Muscle layer of colon (tissue), 2 donors: ENCODE results near the gene CEP85L.

Experiments
- H3K27ac ChIP-seq: one replicate; pipeline ENCODE4 v1.7.0; 2013; ENCODE audit warnings: low read depth, mild to moderate bottlenecking, low read length, moderate library complexity
- H3K27me3 ChIP-seq, 2 donors: one replicate each; pipeline ENCODE4 v1.7.0; 2013; ENCODE audit warnings: low read length in 2 of 2, mild to moderate bottlenecking in 2 of 2; ENCODE audit not compliant: insufficient read depth in 2 of 2, control insufficient read depth in 1 of 2
- H3K36me3 ChIP-seq: one replicate; pipeline ENCODE4 v1.7.0; 2013; ENCODE audit warnings: mild to moderate bottlenecking, low read length; ENCODE audit not compliant: insufficient read depth
- H3K4me1 ChIP-seq: one replicate; pipeline ENCODE4 v1.7.0; 2013; ENCODE audit warnings: mild to moderate bottlenecking, low read length; ENCODE audit not compliant: insufficient read depth
- H3K4me3 ChIP-seq, 2 donors: one replicate each; pipeline ENCODE4 v1.7.0; 2013; ENCODE audit warnings: low read length in 2 of 2, low read depth in 1 of 2, mild to moderate bottlenecking in 1 of 2, moderate library complexity in 1 of 2
- H3K9ac ChIP-seq: one replicate; pipeline ENCODE4 v1.7.0; 2013; ENCODE audit warnings: low read length
- H3K9me3 ChIP-seq: one replicate; pipeline ENCODE4 v1.7.0; 2013; ENCODE audit warnings: mild to moderate bottlenecking, low read length
- donor health status: abdominal sarcoma.
- donor health status: Adenocarcinoma of cecum.

CEP85L gene

DNA sequence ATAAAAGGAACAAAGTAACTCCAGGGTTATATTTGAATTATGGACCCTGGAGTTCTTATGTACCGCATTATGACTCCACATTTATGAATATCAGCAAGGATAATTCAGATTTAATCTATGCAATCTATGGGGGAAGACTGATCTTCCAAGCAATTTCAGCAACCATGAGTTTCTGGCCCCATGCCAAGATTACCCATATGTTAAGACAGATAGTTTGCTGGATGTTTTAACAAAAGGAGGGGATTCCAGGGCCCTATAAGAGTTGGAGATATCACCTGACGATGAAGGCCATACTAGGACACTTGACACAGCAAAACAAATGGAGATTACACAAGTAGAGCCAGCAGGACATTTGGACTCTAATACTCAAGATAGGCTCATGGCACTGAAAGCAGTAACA is 149.2 kb downstream of the CEP85L start:
- H3K27me3 ChIP-seq: no peaks in the 10 kb centered on the region
- H3K9me3 ChIP-seq: no peaks in the 10 kb centered on the region
- no peak overlapping the region for H3K27ac ChIP-seq
- H3K9ac ChIP-seq: no peak overlapping the region
- H3K36me3 ChIP-seq: no peaks in the 10 kb centered on the region
- H3K4me1 ChIP-seq: peaks cover 6% of the 10 kb centered on the region
- no peak overlapping the region for H3K4me3 ChIP-seq

DNA sequence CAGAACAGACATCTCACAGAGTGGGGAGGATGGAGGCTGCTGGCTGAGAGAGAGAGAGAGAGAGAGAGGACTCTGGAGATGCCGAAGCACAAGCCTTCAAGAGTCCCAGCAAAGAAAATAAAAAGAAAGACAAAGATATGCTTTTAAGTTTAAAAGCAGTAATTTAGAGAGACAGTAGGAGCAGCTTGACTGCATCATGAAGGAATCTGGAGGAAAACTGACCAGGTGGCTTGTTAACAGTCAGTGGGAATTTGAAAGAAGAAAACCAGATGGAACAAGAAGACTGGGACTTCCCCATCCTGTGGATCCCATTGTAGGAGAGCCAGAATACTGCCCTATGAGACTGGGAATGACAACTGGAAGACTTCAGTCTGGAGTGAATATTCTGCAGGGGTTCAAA is 149.6 kb downstream of the CEP85L start:
- Histone ChIP-seq H3K27ac (no peak overlapping the region), H3K27me3 (no peaks in the 10 kb centered on the region), H3K36me3 (no peaks in the 10 kb centered on the region), H3K9me3 (no peaks in the 10 kb centered on the region), H3K9ac (no peak overlapping the region), H3K4me1 (peaks cover 6% of the 10 kb centered on the region), H3K4me3 (no peak overlapping the region)

DNA sequence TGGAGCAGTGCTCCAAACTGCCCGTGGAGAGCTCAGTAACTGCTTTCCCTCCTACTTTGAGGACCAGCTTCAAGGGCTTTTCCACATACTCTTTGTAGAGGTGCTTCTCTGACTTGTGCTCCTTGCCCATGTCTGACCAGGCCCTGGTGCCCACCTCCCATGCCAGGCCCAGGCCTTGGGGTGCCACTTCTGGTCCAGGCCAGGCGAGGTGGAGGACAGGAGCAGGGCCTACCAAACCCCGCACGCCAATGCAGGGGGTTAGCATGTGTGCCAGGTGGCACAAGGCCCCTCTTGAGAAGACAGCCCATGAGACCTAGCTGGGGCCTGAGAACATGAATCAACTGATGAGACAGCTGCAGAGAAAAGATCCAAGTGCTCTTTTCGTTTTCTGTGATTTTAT is 150.3 kb downstream of the CEP85L start:
- H3K9ac ChIP-seq: no peak overlapping the region
- no peak overlapping the region for H3K4me3 ChIP-seq
- peaks cover 6% of the 10 kb centered on the region for H3K4me1 ChIP-seq
- H3K9me3 ChIP-seq: no peaks in the 10 kb centered on the region
- H3K27ac ChIP-seq: no peak overlapping the region
- H3K27me3 ChIP-seq: no peaks in the 10 kb centered on the region
- H3K36me3 ChIP-seq: no peaks in the 10 kb centered on the region

DNA sequence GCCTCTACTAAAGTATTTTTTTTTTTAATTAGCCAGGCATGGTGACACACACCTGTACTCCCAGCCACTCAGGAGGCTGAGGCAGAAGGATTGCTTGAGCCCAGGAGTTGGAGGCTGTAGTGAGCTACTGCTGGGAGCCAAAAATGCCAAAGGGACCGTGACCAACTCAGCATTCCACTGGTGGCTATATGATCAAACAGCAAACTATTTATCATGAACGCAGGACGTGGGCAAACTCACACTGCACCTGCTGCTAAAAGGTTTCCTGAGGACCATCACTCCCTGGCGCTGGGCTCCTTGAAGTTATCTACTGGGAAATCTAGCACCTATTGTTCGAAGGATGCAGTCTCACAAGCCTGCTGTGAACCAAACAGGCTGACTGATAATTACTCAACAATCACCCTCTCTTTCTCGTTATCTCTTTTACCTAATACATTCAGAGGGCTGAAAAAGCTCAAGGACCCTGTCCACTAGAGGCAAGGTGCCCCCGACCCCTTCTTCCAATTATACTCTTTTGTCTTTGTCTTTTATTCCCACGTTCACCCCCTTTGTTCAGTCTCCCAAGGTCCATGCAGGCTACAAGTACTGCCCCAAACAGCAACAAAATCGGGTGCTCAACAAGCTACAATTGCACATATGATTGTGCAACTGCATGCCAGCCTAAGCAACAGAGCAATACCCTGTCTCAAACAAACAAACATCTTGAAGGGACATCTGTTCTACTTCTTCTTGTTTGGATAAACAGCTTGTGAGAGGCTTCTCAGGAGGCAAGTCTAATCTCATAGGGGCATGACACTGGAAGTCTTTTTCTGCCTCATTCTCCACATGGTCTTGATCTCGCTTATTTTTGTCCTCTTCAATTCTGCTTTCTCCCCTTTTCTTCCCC is 151.0 kb downstream of the CEP85L start:
- H3K4me1 ChIP-seq: peaks cover 6% of the 10 kb centered on the region
- H3K4me3 ChIP-seq: no peak overlapping the region
- H3K9ac ChIP-seq: no peak overlapping the region
- H3K27ac ChIP-seq: no peak overlapping the region
- H3K9me3 ChIP-seq: no peaks in the 10 kb centered on the region
- H3K36me3 ChIP-seq: no peaks in the 10 kb centered on the region
- H3K27me3 ChIP-seq: no peaks in the 10 kb centered on the region

DNA sequence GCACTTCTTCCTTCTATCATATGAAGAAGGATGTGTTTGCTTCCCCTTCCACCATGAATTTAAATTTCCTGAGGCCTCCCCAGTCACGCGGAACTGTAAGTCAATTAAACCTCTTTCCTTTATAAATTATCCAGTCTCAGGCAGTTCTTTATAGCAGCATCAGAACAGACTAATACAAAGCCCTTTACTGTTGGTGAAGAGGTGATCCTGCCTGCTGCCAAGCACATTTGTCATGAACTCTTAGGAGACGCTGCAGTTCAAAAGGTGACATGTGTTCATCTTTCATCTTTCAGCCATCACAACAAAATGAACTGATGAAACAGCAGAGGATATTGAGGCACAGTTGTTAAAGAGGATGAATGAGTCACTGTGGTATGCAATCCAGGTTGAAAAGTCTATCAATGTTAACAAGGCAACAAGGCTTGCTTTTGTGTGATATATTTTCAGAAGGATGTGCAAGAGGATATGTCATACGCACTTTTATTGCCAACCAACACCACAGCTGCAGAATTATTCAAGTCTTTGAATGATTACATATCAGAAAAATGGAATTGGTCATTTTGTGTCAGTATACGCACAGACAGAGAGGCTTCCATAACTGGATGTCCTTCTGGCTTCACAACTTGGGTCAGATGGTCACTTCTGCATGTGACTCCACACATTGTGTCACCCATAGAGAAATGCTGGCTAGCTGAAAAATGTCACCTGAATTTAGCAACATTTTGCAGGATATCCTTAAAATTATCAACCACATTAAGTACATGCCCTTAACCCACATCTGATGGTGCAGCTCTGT is 155.7 kb downstream of the CEP85L start:
- Histone ChIP-seq H3K4me3 (no peak overlapping the region), H3K9ac (no peak overlapping the region), H3K9me3 (no peaks in the 10 kb centered on the region), H3K4me1 (no peaks in the 10 kb centered on the region), H3K36me3 (no peaks in the 10 kb centered on the region), H3K27me3 (no peaks in the 10 kb centered on the region), H3K27ac (no peak overlapping the region)

DNA sequence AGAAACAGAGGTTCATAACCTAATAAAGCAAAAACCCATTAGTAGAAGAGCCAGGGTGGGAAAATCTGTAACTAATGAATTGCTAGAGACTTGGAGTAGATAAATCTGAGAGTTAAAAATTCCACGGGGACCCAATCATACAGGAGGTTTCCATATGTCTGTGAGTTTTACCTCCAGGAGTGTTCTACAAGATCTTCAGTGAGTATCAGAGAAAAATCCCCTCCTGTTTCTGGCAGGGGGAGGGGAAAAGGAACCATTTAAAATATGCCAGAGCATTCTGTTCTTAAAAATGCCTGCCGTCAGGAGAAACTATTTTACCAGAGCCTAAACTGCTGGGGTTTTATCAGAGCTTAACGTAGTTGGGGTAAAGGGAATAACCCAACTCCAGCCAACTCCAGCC is 157.3 kb downstream of the CEP85L start:
- Histone ChIP-seq H3K4me1 (no peaks in the 10 kb centered on the region), H3K9me3 (no peaks in the 10 kb centered on the region), H3K27me3 (no peaks in the 10 kb centered on the region), H3K27ac (no peak overlapping the region), H3K9ac (no peak overlapping the region), H3K4me3 (no peak overlapping the region), H3K36me3 (peaks cover 4% of the 10 kb centered on the region)

DNA sequence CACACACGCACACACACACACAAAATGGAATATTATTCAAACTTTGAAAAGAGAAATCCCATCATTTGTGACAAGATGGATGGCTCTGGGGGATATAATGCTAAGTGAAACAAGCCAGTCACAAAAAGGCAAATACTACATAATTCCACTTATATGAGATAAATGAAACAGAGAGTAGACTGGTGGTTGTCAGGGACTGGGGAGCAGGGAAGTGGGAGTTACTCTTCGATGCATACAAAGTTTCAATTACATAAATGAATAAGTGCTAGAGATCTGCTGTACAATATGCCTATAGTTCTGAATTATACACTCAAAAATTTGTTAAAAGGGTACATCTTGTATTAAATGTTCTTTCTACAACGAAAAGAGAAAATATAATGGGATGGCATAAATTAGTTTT is 161.4 kb downstream of the CEP85L start:
- Histone ChIP-seq H3K4me1 (no peaks in the 10 kb centered on the region), H3K27ac (no peak overlapping the region), H3K27me3 (no peaks in the 10 kb centered on the region), H3K36me3 (peaks cover 4% of the 10 kb centered on the region), H3K4me3 (no peak overlapping the region), H3K9ac (no peak overlapping the region), H3K9me3 (no peaks in the 10 kb centered on the region)

DNA sequence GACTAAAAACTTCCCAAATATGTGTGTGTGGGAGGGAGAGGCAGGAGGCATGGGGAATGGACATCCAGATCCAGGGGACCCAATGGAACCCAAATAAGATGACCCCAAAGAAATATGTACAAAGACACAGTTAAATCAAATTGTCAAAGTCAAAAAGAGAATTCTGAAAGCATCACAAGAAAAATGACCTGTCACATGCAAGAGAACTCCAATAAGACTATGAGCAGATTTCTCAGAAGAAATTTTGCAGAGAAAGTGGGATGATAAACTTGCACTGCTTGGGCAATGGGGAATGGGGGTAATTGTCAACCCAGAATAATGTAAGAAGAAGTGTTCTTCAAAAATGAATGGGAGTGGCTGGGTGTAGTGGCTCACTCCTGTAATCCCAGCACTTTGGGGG is 162.8 kb downstream of the CEP85L start:
- Histone ChIP-seq H3K27ac (no peak overlapping the region), H3K9me3 (no peaks in the 10 kb centered on the region), H3K9ac (no peak overlapping the region), H3K4me3 (no peak overlapping the region), H3K4me1 (no peaks in the 10 kb centered on the region), H3K27me3 (no peaks in the 10 kb centered on the region), H3K36me3 (peaks cover 4% of the 10 kb centered on the region)

DNA sequence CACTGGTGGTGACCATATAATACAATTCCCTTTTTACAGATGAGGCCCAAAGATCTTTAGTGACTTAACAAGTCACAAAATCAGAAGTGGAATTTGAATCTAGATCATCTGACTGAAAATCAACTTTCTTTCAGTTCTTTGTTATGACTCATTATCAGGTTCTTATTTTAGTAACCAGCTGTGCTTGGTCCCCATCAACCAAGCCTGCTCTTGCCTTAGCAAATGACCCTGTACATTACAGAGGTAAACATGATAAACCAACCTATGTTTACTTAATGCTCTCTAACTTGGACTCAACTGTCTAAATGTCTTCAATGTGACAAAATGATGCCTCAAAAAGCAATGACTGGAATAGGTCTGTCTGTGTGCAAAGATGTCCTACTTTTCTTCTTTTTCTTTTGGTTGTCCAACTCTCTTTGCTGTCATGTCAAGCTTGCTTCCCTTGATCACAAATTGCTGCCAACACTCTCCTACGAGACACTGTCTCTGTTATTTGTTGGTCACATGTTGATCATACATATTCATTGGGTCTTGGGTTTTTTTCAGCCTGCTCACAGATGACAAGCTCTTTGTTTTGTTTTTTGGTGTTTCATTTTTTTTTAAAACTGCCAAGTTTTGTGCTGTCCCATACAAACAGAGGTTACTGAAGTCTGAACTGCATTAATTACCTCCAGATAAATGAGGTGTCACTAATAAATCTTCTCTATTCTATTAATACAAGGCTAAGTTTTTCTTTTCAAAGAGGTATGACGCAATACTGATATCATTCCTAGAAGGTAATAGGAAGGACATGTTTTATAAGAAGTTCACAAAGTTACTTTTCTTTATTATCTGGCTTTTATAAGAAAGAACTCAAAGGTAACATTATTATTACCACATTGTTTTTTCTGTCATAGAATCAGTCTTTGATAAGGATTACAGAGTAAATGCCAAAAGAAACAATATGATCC is 165.5 kb downstream of the CEP85L start:
- H3K4me3 ChIP-seq: no peak overlapping the region
- H3K36me3 ChIP-seq: peaks cover 4% of the 10 kb centered on the region
- H3K9ac ChIP-seq: no peak overlapping the region
- no peaks in the 10 kb centered on the region for H3K27me3 ChIP-seq
- no peaks in the 10 kb centered on the region for H3K9me3 ChIP-seq
- no peak overlapping the region for H3K27ac ChIP-seq
- no peaks in the 10 kb centered on the region for H3K4me1 ChIP-seq

DNA sequence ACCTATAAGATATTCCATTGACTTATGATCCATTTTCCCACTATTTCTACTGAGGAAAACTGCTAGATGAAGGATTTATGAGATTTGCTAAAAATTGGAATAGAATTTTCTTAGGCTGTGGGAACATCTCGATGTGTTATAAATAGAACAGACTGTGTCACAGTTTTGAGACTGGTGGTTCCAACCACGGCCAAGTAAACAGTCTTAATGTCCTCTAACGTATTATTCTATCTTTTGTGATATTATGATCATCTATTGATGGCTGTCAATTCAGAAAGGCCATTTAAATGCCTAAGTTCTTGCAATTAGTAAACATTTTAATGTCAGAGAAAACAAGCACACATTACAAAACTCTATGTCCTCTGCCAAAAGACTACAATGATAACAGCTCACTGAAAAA is 174.8 kb downstream of the CEP85L start:
- no peaks in the 10 kb centered on the region for H3K27me3 ChIP-seq
- H3K9ac ChIP-seq: no peak overlapping the region
- H3K36me3 ChIP-seq: peaks cover 7% of the 10 kb centered on the region
- no peak overlapping the region for H3K27ac ChIP-seq
- no peak overlapping the region for H3K4me3 ChIP-seq
- no peaks in the 10 kb centered on the region for H3K9me3 ChIP-seq
- no peaks in the 10 kb centered on the region for H3K4me1 ChIP-seq

DNA sequence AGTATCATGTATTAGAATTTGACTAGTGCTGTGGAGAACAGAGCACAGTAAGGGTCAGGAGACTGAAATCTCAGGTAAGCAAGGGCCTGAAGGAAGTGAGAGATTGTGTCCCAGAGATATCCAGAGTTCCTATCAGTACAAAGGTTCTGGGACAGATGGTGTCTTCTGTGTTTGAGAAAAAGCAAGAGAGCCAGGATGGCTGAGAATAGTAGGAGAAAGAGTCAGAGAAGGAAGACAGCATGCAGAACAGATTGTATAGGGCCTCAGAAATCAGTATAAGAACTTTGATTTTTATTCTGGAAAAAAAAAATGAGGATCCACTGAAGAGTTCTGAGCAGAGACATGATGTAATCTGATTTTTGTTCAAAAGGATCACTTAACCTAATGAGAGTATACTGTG is 178.1 kb downstream of the CEP85L start:
- no peaks in the 10 kb centered on the region for H3K27me3 ChIP-seq
- H3K4me3 ChIP-seq: no peak overlapping the region
- no peak overlapping the region for H3K27ac ChIP-seq
- no peaks in the 10 kb centered on the region for H3K9me3 ChIP-seq
- H3K9ac ChIP-seq: no peak overlapping the region
- H3K36me3 ChIP-seq: peaks cover 6% of the 10 kb centered on the region
- no peaks in the 10 kb centered on the region for H3K4me1 ChIP-seq
